Measurements from ENCODE around the gene PPP4R4. TPM values are rescaled to one million over a fixed set of nuclear protein-coding genes. Genes with fewer than 3 reads are reported as not detected.

PPP4R4 gene
- polyA plus RNA-seq, 1 of the 3 experiments (the other 2 are of a cell fraction) = 2.5 TPM

- TF ChIP-seq FOXJ3 (CRISPR knock-in tag; IDR thresholded peaks at IDR 0.05) (no peak), NRF1 (IDR thresholded peaks at IDR 0.05; ENCODE audit: low read depth, low read length) (no peak), RFX5 (IDR thresholded peaks at IDR 0.05; ENCODE audit: low read length) (no peak), MXI1 (IDR thresholded peaks at IDR 0.05; ENCODE audit: low read depth, low read length) (no peak)
Observed at GRCh38 chr14:94144765-94145164, 29.4 kb upstream of the PPP4R4 start (continued).

GRCh38 chr14:94145902-94146527 is 28.1 kb upstream of the PPP4R4 start:
- ChIA-PET CTCF (interaction anchor here (0.9 to 1.3 kb wide), 3 partner anchors 9 to 110 kb away, joined by 3 to 7 read pairs (median 5); no protein-coding TSS in a partner anchor), POLR2A (no interaction called here)
- WGBS (ENCODE audit: low lambda C conversion rate) = 65% methylated on average over 6 of the region's 6 CpGs
- Histone ChIP-seq H4K20me1 (ENCODE audit: insufficient read depth) (no peaks in the 10 kb centered on the region), H3K9me2 (no peaks in the 10 kb centered on the region), H3K4me2 (no peak overlapping the region), H3K4me1 (ENCODE audit: control insufficient read depth in 1 of 2, insufficient read depth in 2 of 2, low read depth in 1 of 2, low read length in 1 of 2) (no peaks in the 10 kb centered on the region), H3K9me3 (no peaks in the 10 kb centered on the region), H3K27ac (ENCODE audit: low read depth in 2 of 2, low read length in 1 of 2) (no peak overlapping the region), H3K4me3 (ENCODE audit: low read depth in 2 of 2, low read length in 1 of 2) (no peak overlapping the region), H3K79me2 (ENCODE audit: insufficient read depth) (no peaks in the 10 kb centered on the region), H3K36me3 (replicated peaks in 1 of 2; ENCODE audit: control insufficient read depth in 1 of 2, insufficient read depth in 2 of 2, low read length in 1 of 2) (no peaks in the 10 kb centered on the region), H2AFZ (ENCODE audit: low read depth) (no peak overlapping the region), H3F3A (replicated peaks; ENCODE audit: insufficient read depth) (no peaks in the 10 kb centered on the region), H3K27me3 (ENCODE audit: insufficient read depth) (no peaks in the 10 kb centered on the region; the same call in 1 of the 2 replicates), H3K9ac (no peak overlapping the region)
- no peak for TF ChIP-seq TCF12 (IDR thresholded peaks at IDR 0.05)
- no peak for TF ChIP-seq RFX5 (IDR thresholded peaks at IDR 0.05; ENCODE audit: low read length)
- DNase-seq = no peak

- H3K79me2 ChIP-seq (ENCODE audit: insufficient read depth) = no peaks in the 10 kb centered on the region
- no peak overlapping the region for H3K9ac ChIP-seq
- H3K27me3 ChIP-seq (ENCODE audit: insufficient read depth) = peaks cover 10% of the 10 kb centered on the region; the same call in 1 of the 2 replicates
- POLR2A ChIA-PET = no interaction called here
- no peak for TF ChIP-seq GATA2 (CRISPR knock-in tag; IDR thresholded peaks at IDR 0.05)
- TF ChIP-seq NFIC (IDR thresholded peaks at IDR 0.05; ENCODE audit: borderline replicate concordance) = no peak
- no peak for TF ChIP-seq PBX3 (IDR thresholded peaks at IDR 0.05)
- no peak for TF ChIP-seq TAF1 (IDR thresholded peaks at IDR 0.05; ENCODE audit: borderline replicate concordance, low read depth, low read length)
- no peak for TF ChIP-seq NRF1 (IDR thresholded peaks at IDR 0.05; ENCODE audit: low read depth, low read length)
- no peak for TF ChIP-seq SIN3A (IDR thresholded peaks at IDR 0.05; ENCODE audit: borderline replicate concordance, low read depth, low read length)
- no peak for TF ChIP-seq RFX5 (IDR thresholded peaks at IDR 0.05; ENCODE audit: low read length)
- no peak for TF ChIP-seq CTCF (IDR thresholded peaks at IDR 0.05)
- TF ChIP-seq TEAD4 (IDR thresholded peaks at IDR 0.05; ENCODE audit: borderline replicate concordance, insufficient read depth) = no peak
- TF ChIP-seq MAX (IDR thresholded peaks at IDR 0.05; ENCODE audit: low read depth) = no peak
- TF ChIP-seq REST (IDR thresholded peaks at IDR 0.05; ENCODE audit: low read depth, low read length) = no peak
- TF ChIP-seq RCOR1 (IDR thresholded peaks at IDR 0.05; ENCODE audit: low read length) = no peak
- TF ChIP-seq YY1 (IDR thresholded peaks at IDR 0.05; ENCODE audit: low read depth) = no peak
- TF ChIP-seq MXI1 (IDR thresholded peaks at IDR 0.05; ENCODE audit: low read depth, low read length) = no peak
- no peak for TF ChIP-seq GABPA (IDR thresholded peaks at IDR 0.05; ENCODE audit: low read depth)
- no peak for TF ChIP-seq RXRA (IDR thresholded peaks at IDR 0.05; ENCODE audit: borderline replicate concordance, low read depth)
- TF ChIP-seq JUND (IDR thresholded peaks at IDR 0.05) = no peak
- CTCF ChIA-PET = interaction anchor here (1.4 to 3.7 kb wide), 2 partner anchors 15 to 213 kb away, joined by 4 to 25 read pairs; no protein-coding TSS in a partner anchor
- H2AFZ ChIP-seq (ENCODE audit: low read depth) = no peak overlapping the region
- no peaks in the 10 kb centered on the region for H4K20me1 ChIP-seq (ENCODE audit: insufficient read depth)
- H3K27ac ChIP-seq (ENCODE audit: low read depth in 2 of 2, low read length in 1 of 2) = no peak overlapping the region
- no peak overlapping the region for H3K4me3 ChIP-seq (ENCODE audit: low read depth in 2 of 2, low read length in 1 of 2)
- no peaks in the 10 kb centered on the region for H3F3A ChIP-seq (replicated peaks; ENCODE audit: insufficient read depth)
- 15% methylated on average over 1 of the region's 1 CpG for WGBS (ENCODE audit: low lambda C conversion rate)
- H3K36me3 ChIP-seq (replicated peaks in 1 of 2; ENCODE audit: control insufficient read depth in 1 of 2, insufficient read depth in 2 of 2, low read length in 1 of 2) = no peaks in the 10 kb centered on the region
- H3K4me2 ChIP-seq = no peak overlapping the region
- no peaks in the 10 kb centered on the region for H3K9me2 ChIP-seq
- H3K4me1 ChIP-seq (ENCODE audit: control insufficient read depth in 1 of 2, insufficient read depth in 2 of 2, low read depth in 1 of 2, low read length in 1 of 2) = no peaks in the 10 kb centered on the region
- no peak for DNase-seq
- H3K9me3 ChIP-seq = no peaks in the 10 kb centered on the region
Observed at GRCh38 chr14:94152676-94153075, 21.4 kb upstream of the PPP4R4 start.
